AG10803 (cell line): ENCODE results near the gene DCAF12L1.

ENCODE experiments used
- DNase-seq: peaks from one replicate; pipeline ENCODE4 v3.0.0; 2010; ENCODE audit warnings: low read depth
- H3K4me3 ChIP-seq: 2 replicates; pipeline ENCODE4 v1.5.1; 2011; ENCODE audit warnings: mild to moderate bottlenecking, low read length, control low read depth
- TF ChIP-seq, protein P1 (sequence below): conservative IDR thresholded peaks from 2 replicates; pipeline ENCODE4 v1.5.1; 2011; ENCODE audit warnings: mild to moderate bottlenecking, low read length, control low read depth, inconsistent platforms

The DCAF12L1 gene

DNA sequence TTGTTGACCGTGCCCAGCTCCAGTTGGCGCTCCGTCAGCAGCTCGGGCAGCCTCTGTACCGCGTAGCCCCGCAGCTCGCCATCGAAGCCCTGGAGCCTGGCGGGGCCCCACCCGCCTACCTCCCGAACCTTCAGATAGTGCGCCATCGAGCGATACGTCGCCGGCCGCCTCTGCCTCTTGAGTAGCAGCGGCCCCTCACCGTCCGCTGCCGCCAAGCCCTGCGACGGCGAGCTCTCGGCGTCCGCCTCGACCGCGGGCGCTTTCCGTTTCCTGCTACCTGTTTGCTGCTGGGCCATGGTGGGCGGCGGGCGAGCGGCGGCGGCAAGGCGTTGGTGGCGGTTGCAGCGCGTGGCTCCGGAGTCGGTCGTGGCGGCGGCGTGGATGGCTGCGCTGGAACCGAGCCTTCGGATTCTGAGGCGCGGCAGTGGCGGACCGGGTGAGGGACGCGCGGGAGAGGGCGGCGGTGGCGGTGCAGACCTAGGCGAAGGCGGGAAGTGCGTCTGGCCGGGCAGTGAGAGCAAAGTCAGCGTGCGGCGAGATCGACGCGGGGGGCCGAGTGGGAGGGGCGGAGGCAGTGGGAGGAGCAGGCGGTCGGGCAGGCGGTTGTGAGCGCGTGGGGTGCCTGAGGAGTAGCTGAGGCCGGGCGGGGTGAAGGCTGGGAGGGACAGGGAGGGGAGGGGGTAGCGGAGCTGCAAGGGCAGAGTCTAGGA is at the start of gene DCAF12L1:
TSS of gene DCAF12L1 (minus strand) at position 502 of the 710 bp plus-strand sequence. CDS start at position 296, 206 bp downstream.
- H3K4me3 ChIP-seq: no peak within 1 kb of the TSS
- TF ChIP-seq, protein P1, sequence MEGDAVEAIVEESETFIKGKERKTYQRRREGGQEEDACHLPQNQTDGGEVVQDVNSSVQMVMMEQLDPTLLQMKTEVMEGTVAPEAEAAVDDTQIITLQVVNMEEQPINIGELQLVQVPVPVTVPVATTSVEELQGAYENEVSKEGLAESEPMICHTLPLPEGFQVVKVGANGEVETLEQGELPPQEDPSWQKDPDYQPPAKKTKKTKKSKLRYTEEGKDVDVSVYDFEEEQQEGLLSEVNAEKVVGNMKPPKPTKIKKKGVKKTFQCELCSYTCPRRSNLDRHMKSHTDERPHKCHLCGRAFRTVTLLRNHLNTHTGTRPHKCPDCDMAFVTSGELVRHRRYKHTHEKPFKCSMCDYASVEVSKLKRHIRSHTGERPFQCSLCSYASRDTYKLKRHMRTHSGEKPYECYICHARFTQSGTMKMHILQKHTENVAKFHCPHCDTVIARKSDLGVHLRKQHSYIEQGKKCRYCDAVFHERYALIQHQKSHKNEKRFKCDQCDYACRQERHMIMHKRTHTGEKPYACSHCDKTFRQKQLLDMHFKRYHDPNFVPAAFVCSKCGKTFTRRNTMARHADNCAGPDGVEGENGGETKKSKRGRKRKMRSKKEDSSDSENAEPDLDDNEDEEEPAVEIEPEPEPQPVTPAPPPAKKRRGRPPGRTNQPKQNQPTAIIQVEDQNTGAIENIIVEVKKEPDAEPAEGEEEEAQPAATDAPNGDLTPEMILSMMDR: no peak
- DNase-seq: no peak

DNA sequence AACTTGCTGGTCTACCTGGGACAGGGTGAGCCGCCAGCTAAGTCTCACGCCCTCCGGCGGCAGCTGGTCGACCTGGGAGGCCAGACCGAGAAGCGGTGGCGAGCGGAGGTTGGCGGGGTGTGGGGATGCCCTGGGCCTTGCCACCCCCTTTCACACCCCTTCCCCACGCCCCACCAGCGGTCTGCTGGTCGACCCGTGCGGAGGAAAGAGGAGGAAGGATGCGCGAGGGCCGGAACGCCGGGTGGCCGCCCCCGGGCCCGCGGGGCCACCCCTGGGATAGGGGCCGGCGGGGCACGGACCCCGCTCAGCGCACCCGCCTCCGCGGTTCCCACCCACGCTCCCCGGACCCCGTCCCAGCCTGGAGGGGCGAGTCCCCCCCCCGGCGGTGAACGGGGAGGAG is 28.3 kb upstream of the DCAF12L1 start:
- no peak for DNase-seq

DNA sequence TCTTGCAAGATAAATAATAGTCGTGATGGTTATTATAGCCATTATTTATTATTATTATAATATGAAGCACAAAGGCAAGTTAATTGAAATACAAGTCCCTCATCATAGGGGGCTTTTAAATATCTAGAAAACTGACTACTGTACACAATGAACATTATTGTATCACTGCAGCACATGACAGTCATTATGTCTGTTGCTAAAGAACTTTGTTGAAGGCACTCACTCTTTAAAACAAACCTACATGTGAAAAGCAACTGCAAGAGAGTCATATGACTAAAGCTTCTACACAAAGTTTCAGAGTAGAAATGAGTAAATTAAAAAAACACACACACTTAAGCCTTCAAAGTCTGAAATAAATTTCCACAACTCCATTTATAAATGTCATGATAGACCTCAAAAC is 23.3 kb upstream of the DCAF12L1 start:
- no peak overlapping the region for H3K4me3 ChIP-seq

More for the DNA sequence above, 28.3 kb upstream of the DCAF12L1 start:
- TF ChIP-seq, protein P1: no peak
- no peak overlapping the region for H3K4me3 ChIP-seq

DNA sequence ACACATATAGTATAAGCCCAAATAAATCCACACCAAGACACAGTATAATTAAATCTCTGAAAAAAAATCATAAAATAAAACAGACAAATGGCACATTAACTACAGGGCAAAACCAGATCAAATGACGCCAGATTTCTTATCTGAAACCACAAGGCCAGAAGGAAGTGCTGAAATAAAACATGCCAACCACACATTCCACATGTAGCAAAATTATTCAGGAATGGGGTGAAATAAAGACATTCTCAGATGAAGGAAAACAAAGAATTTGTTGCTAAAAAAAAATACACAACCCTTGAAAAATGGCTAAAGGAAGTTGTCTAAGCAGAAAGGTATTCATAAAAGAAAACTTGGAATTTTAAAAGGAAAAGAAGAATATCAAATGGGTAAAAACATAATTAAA is 4.5 kb upstream of the DCAF12L1 start:
- TF ChIP-seq, protein P1: no peak
- no peak for DNase-seq
- H3K4me3 ChIP-seq: no peak overlapping the region

More for the DNA sequence above, 23.3 kb upstream of the DCAF12L1 start:
- DNase-seq: no peak
- TF ChIP-seq, protein P1: no peak

DNA sequence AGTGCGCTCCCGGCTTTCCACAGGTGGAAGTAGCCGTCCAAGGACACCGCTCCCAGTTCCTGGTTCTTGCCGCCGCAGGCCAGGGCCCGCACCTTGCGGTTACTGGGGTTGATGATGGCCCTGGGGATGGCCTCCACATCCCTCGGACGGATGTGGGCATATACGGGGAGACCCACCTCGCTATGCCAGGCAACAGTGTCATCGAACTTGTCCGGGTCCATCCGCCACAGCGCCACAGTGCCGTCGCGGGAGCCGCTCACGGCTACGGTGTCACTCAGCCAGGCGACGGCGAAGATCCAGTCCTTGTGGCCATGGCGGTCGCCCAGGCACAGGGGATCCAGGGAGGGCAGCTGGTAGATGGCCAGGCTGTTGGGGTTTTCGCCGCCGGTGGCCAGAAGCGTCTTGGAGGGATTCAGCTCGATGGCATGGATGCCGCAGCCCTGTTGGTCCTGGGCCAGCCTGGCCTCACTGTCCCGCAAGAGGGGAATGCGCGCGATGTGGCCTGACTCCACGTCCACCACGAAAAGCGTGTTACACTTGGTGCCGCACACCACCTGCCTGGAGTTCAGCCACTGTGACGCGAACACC is 795 bp downstream of the DCAF12L1 start:
- TF ChIP-seq, protein P1: no peak
- H3K4me3 ChIP-seq: no peak overlapping the region
- no peak for DNase-seq

DNA sequence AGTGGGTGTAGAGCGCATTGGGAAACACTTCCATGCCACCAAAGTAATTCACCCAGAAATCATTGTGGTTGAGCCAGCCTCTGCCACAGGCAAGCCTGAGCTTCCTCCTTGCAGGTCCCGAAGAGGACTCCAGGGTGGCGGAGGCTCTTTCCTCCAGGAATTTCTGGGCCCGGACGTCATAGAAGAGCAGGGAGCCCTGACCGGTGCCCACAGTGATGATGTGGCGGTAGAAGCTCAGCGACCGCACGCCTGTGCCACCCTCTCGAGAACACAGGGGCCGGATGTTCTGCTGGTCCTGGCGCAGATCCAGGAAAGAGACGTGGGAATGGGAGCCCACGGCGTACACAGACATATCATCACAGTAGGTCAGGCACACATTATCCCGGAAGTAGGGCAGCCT is 1.3 kb downstream of the DCAF12L1 start:
- no peak for DNase-seq
- no peak overlapping the region for H3K4me3 ChIP-seq
- TF ChIP-seq, protein P1: no peak

DNA sequence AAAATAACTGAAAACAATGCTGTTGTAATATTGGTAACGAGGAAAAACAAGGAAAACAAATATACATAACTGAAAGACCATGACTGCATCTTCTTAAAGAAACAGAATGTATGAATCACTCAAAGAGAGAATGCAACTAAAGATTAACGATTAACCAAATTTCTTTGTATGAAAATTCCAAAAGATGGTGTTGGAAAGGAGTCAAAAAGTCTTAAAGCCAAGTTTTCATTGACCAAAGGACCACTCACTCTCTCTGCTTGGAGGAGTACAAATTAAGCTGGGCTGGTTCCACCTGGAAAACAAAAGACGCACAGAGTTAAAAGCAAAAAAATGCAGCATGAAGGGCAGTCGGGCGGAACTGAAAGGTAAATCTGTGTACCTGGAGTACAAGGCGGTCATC is 1.8 kb downstream of the DCAF12L1 start:
- TF ChIP-seq, protein P1: no peak
- H3K4me3 ChIP-seq: no peak overlapping the region
- DNase-seq: no peak
